T-helper 17 cell (primary cell): ENCODE results near the gene EFEMP2. TPM values are rescaled to one million over a fixed set of nuclear protein-coding genes. Genes with fewer than 3 reads are reported as not detected.
"Not testable (repeated sequence)": the region's sequence is repeated elsewhere in the genome, so short reads cannot be mapped to it uniquely, and the experiment has no call there.

Experiments used
- ATAC-seq: fragments of 150-1000 bp; cut with Tn5 transposase; 2 replicates; pipeline ENCODE4 v1.10.0; 2021; ENCODE audit warnings: mild to moderate bottlenecking, moderate library complexity
- DNase-seq, 3 donors: peaks; one replicate each; pipeline versions ENCODE4 v3.0.0 to v3.0.0-alpha.2; 2020 to 2021
- H3K9me3 ChIP-seq: one replicate; pipeline ENCODE4 v1.7.0; 2013; ENCODE audit warnings: low read length, mild to moderate bottlenecking; ENCODE audit not compliant: control insufficient read depth, poor library complexity, severe bottlenecking
- H3K27ac Mint-ChIP-seq: one replicate; pipeline ENCODE4 v1.8.0; 2022; ENCODE audit warnings: mild to moderate bottlenecking, moderate library complexity, mixed read lengths
- H3K27me3 Mint-ChIP-seq: one replicate; pipeline ENCODE4 v1.8.0; 2022; ENCODE audit warnings: mixed read lengths
- H3K36me3 Mint-ChIP-seq: one replicate; pipeline ENCODE4 v1.8.0; 2022; ENCODE audit warnings: low read depth, mixed read lengths
- H3K4me1 Mint-ChIP-seq: one replicate; pipeline ENCODE4 v1.8.0; 2022; ENCODE audit warnings: mild to moderate bottlenecking, mixed read lengths
- H3K4me3 Mint-ChIP-seq: one replicate; pipeline ENCODE4 v1.8.0; 2022; ENCODE audit warnings: mild to moderate bottlenecking, moderate library complexity, mixed read lengths
- total RNA-seq, 4 donors: library from RNA in 2 of 4; stranded (reverse) in 2 of 4; gene quantifications; one replicate each; pipeline ENCODE4 v1.2.3 and lab custom pipeline; 2022 to 2026

The EFEMP2 gene
- total RNA-seq, 2 donors from 2014 or later, result 5.1 to 8.0 TPM

DNA sequence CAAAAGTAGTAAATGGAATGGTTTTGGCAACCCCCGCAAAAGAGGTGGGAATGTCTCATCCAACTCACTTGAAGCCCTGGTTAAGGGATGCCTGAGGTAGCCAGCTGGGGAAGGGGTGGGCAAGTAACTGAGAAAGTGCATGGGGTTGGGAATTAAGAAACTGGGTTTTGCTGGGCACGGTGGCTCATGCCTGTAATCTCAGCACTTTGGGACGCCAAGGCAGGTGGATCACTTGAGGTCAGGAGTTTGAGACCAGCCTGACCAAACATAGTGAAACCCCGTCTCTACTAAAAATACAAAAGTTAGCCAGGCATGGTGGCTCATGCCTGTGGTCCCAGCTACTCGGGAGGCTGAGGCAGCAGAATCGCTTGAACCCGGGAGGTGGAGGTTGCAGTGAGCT lies 23.9 kb downstream of the EFEMP2 start:
- not testable (repeated sequence) for H3K36me3 Mint-ChIP-seq, ATAC-seq, H3K4me3 Mint-ChIP-seq, DNase-seq, H3K9me3 ChIP-seq, H3K4me1 Mint-ChIP-seq, H3K27me3 Mint-ChIP-seq
- peak overlapping the region; percentile 49 for H3K27ac Mint-ChIP-seq

DNA sequence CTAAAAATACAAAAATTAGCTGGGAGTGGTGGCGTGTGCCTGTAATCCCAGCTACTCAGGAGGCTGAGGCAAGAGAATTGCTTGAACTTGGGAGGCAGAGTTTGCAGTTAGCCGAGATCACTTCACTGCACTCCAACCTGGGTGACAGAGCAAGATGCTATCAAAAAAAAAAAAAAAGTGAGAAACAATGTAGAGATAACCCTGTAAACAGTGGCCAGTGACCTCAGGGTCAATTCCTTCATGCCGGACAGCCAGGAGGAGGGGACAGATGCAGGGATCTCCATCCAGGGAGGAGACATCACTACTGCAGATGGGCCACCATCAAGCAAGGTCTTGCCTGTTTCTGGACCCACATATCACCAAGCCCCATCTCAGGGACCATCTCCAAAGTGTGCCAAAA lies 24.9 kb downstream of the EFEMP2 start:
- Mint-ChIP-seq H3K4me3 (no peak overlapping the region), H3K27me3 (no peaks in the 10 kb centered on the region), H3K27ac (no peak overlapping the region), H3K36me3 (no peaks in the 10 kb centered on the region), H3K4me1 (peaks cover 5% of the 10 kb centered on the region)
- DNase-seq (no peak), ATAC-seq (no peak)
- H3K9me3 ChIP-seq, result no peaks in the 10 kb centered on the region

DNA sequence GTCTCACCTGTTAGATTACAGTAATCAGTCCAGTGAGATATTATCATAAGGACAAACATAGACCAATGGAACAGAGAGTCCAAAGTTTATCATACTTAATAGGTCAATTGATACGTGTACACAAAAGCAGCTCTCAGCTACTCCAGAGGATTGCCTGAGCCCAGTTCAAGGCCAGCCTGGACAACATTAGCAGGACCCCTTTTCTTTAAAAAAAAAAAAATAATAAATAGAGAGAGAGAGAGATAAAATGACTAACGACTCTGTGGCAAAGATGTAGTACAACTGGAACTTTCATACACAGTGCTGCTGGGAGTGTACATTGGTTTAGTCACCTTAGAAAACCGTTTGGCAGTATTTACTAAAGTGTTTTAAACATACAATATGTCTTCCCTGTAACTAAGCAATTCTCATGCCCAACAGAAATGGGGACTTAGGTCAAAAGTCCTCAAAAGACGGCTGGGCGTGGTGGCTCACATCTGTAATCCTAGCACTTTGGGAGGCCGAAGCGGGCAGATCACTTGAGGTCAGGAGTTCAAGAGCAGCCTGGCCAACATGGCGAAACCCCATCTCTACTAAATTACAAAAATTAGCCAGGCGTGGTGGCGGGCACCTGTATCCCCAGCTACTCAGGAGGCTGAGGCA lies 28.2 kb downstream of the EFEMP2 start:
- Mint-ChIP-seq H3K27ac (no peak overlapping the region), H3K27me3 (no peaks in the 10 kb centered on the region), H3K36me3 (no peaks in the 10 kb centered on the region), H3K4me3 (no peak overlapping the region), H3K4me1 (peaks cover 3% of the 10 kb centered on the region)
- no peaks in the 10 kb centered on the region for H3K9me3 ChIP-seq
- ATAC-seq (no peak), DNase-seq (no peak)

DNA sequence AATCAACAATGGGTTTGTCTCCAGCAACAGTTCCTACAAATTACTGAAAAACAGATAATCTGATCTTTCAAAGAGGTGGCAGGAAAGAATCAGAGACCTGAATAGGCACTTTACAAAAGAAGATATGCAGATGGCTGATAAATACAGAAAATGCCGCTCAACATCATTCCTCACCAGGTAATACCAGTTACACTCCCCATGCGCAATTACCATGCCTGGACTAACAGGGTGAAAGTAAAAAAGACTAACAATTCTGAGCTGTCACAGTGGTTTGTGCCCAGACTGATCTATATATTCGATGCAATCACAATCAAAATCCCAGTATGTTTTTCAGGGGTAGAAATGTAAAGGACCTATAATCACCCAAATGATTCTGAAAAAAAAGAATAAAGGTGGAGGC lies 28.8 kb downstream of the EFEMP2 start:
- Mint-ChIP-seq H3K27me3 (no peaks in the 10 kb centered on the region), H3K4me1 (peaks cover 3% of the 10 kb centered on the region), H3K36me3 (no peaks in the 10 kb centered on the region), H3K4me3 (no peak overlapping the region), H3K27ac (no peak overlapping the region)
- ATAC-seq (no peak), DNase-seq (no peak)
- H3K9me3 ChIP-seq, result no peaks in the 10 kb centered on the region

- ATAC-seq (no peak), DNase-seq (no peak)
- Mint-ChIP-seq H3K27me3 (no peaks in the 10 kb centered on the region), H3K36me3 (no peaks in the 10 kb centered on the region), H3K27ac (no peak overlapping the region), H3K4me1 (no peaks in the 10 kb centered on the region), H3K4me3 (no peak overlapping the region)
- no peaks in the 10 kb centered on the region for H3K9me3 ChIP-seq
These were observed 30.5 kb downstream of the EFEMP2 start for GRCh38 chr11:65842144-65842543.

DNA sequence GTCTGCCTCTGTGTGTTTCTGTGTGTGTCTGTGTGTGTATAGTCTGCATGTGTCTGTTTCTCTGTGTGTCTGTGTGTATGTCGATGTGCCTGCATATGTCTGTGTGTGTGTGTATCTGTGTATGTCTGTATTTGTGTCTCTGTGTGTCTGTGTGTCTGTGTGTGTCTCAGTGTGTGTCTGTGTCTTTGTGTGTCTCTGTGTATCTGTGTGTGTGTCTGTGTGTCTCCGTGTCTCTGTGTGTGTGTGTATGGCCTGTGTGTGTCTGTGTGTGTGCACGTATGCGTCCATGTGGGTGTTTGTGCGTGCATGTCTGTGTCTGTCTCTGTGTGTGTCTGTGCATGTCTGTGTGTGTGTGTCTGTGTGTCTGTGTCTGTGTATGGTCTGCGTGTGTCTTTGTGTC lies 38.4 kb downstream of the EFEMP2 start:
- no peak overlapping the region for H3K27ac Mint-ChIP-seq
- ATAC-seq (no peak), DNase-seq (no peak)
- H3K4me1 Mint-ChIP-seq, result peaks cover 11% of the 10 kb centered on the region
- H3K9me3 ChIP-seq, result no peaks in the 10 kb centered on the region
- peaks cover 2% of the 10 kb centered on the region for H3K36me3 Mint-ChIP-seq
- H3K27me3 Mint-ChIP-seq, result peaks cover 4% of the 10 kb centered on the region
- H3K4me3 Mint-ChIP-seq, result no peak overlapping the region

DNA sequence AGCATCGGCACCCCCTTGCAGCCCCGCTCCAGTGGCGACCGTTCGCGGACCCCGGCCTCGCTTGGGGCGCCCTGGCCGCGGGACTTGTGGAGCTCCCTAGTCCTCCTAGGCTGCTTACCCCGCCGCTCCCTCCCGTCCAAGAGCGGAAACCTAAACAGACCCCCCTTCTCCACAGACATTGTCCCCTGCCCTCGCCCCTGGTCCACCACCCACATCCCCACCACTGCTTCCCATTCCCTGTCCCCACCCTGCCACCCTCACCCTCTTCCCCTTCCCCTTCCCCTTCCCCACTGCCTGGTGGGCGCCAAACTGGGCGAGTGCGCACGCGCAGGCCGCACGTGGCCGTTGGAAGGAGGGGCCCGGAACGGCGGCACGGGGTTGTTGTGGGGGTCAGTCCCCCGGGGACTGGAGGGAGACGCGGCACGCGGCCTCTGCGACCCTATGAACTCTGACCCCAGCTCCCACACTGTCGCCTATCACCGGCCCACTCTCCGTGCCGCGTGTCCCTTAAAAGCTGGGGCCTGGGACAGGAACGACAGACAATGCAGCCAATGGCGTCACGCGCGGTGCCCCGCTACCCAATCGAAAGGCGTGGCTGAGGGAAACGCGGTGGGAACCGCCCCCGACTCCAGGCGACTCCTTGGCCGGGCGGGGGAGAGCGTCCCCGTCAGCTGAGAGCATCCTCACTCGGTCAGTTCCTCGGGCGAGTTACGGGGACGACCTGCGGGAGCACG lies 39.1 kb downstream of the EFEMP2 start, which contains the start of gene SNX32:
Gene SNX32, plus strand, starts transcription at position 667 of the 734 bp plus-strand sequence. CDS start 103 bp downstream, outside the sequence.
- Mint-ChIP-seq H3K4me1 (peaks cover 11% of the 10 kb centered on the region), H3K36me3 (peaks cover 2% of the 10 kb centered on the region), H3K27ac (no peak within 1 kb of the TSS), H3K27me3 (peaks cover 4% of the 10 kb centered on the region), H3K4me3 (no peak within 1 kb of the TSS)
- H3K9me3 ChIP-seq, result no peaks in the 10 kb centered on the region
- DNase-seq (peak; percentile 85 to 91 (median 86)), ATAC-seq (peak; percentile 100)

- not testable (repeated sequence) for H3K9me3 ChIP-seq, ATAC-seq, H3K27me3 Mint-ChIP-seq, H3K27ac Mint-ChIP-seq, DNase-seq, H3K36me3 Mint-ChIP-seq
- peaks cover 11% of the 10 kb centered on the region for H3K4me1 Mint-ChIP-seq
- H3K4me3 Mint-ChIP-seq, result peak overlapping the region; percentile 3
These were observed 40.4 kb downstream of the EFEMP2 start for GRCh38 chr11:65832231-65832630.

DNA sequence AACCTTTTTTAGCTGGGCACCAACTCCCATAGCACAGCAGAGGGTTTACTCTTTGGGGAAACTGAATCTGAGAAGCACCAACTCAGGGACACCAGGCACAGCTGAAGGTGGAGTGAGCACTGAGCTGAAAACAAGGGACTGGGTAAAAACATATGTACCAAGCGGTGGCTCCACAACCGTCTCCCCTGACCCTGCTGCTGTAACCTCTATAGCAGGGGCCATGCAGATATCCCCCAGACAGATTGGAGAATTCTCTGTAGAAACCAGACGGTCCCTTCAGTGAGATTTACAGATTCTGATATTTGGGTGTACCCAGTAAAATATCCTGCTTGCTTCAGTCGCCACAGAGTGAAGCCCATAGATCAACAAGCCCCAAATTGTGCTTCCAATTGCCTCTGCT lies 43.1 kb downstream of the EFEMP2 start:
- H3K9me3 ChIP-seq, result no peaks in the 10 kb centered on the region
- ATAC-seq (no peak), DNase-seq (no peak)
- no peak overlapping the region for H3K4me3 Mint-ChIP-seq
- peaks cover 11% of the 10 kb centered on the region for H3K4me1 Mint-ChIP-seq
- peaks cover 2% of the 10 kb centered on the region for H3K36me3 Mint-ChIP-seq
- H3K27ac Mint-ChIP-seq, result no peak overlapping the region
- H3K27me3 Mint-ChIP-seq, result peaks cover 4% of the 10 kb centered on the region

DNA sequence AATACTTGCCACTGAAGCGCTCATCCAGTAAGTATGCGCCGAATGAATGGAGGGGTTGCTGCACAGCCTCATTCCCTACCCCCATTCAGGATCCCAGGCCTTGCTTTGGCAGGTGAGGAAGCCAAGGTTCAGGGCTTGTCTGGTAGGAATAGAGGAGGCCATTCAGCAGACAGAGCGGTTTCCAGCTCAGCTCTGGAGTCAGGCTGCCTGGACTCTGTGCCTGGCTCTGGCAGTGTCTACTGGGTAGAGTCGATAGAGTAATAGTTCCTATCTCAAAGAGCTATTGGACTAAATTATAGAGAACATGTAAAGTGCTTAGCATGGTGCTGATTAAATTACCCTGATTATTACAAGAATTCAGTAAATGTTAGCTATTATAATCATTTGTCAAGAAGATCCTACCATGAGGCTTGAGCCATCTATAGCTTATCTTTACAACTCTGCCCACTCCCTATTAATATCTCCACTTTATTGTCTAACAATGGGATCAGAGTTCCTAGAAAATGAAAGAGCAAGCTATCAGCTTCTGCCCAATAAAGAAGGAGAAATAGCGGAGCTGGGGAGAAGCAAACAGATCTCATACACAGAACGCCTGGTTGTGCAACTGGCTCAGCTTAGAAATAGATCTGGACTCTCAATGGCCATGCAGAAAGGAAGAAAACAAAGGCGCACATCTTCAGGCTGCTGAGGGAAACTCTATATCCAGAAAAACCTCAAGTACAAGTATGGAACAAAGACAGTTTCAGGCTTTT lies 45.4 kb downstream of the EFEMP2 start:
- DNase-seq, result no peak
- Mint-ChIP-seq H3K27me3 (peaks cover 4% of the 10 kb centered on the region), H3K4me3 (no peak overlapping the region), H3K36me3 (peaks cover 2% of the 10 kb centered on the region), H3K4me1 (peaks cover 7% of the 10 kb centered on the region), H3K27ac (no peak overlapping the region)
- no peaks in the 10 kb centered on the region for H3K9me3 ChIP-seq
- ATAC-seq, result no peak

GRCh38 chr11:65822776-65823528 lies 49.6 kb downstream of the EFEMP2 start:
- ATAC-seq (no peak), DNase-seq (no peak)
- H3K4me1 Mint-ChIP-seq, result no peaks in the 10 kb centered on the region
- no peaks in the 10 kb centered on the region for H3K9me3 ChIP-seq
- no peak overlapping the region for H3K27ac Mint-ChIP-seq
- H3K4me3 Mint-ChIP-seq, result no peak overlapping the region
- H3K27me3 Mint-ChIP-seq, result no peaks in the 10 kb centered on the region
- H3K36me3 Mint-ChIP-seq, result no peaks in the 10 kb centered on the region

DNA sequence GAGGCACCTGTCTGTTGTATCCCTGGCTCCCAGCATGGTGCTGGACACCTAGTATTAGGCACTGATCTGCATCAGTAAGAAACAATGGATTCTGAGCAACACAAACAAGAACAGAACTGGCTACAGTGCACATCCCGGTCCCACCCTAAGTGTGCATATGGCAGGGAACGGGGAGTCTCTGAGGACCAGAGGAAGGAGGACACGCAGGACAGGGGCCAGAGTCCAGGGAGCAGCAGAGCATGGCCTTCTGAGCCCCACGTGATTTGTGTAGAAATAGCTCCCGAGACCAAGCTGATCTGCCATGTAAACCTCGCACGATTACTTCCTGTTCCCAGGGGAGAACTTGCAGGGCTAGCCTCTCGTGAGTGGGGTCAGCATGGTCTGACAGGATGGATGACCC lies 51.5 kb downstream of the EFEMP2 start:
- no peak overlapping the region for H3K4me3 Mint-ChIP-seq
- H3K36me3 Mint-ChIP-seq, result no peaks in the 10 kb centered on the region
- no peaks in the 10 kb centered on the region for H3K27me3 Mint-ChIP-seq
- no peak for ATAC-seq
- no peak for DNase-seq
- peaks cover 2% of the 10 kb centered on the region for H3K4me1 Mint-ChIP-seq
- H3K9me3 ChIP-seq, result no peaks in the 10 kb centered on the region
- H3K27ac Mint-ChIP-seq, result no peak overlapping the region
